Upper lobe of left lung (tissue), 4 donors: ENCODE data around the gene RNF17.

ENCODE experiments used
- EP300 ChIP-seq, 4 donors: sonication (generic); formaldehyde crosslinking; IDR thresholded peaks; one replicate each; pipeline ENCODE4 v1.5.1; 2017; ENCODE audit warnings: antibody characterized with exemption in 4 of 4, control low read depth in 2 of 4
- TF ChIP-seq, protein P1 (sequence below), 6 experiments: fragments of 450-650 bp in 4 of 6; fragments of 200-600 bp in 2 of 6; sonication (generic) in 2 of 6; IDR thresholded peaks; one replicate each; pipeline ENCODE4 v1.5.1; 2016 to 2019; ENCODE audit warnings: antibody characterized with exemption in 6 of 6

DNA sequence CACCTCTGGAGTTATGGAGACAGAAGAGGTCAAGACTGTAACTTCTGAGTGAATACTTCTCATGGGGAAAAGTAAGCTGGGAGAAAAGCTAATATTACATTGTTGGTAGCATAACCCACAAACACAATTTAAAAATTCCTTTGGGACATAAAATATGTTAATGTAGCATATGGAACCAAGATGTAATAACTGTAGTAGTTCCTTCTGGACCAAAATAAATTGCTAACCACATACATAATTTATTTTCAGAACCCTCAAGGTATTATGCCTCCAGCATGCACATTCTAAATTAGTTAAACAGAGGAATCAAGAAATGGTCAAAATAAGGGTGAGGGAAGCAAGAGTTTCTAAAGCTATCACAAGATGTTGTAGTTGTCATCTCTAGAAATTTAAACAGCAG, 4.8 kb upstream of the RNF17 start:
- TF ChIP-seq, protein P1, sequence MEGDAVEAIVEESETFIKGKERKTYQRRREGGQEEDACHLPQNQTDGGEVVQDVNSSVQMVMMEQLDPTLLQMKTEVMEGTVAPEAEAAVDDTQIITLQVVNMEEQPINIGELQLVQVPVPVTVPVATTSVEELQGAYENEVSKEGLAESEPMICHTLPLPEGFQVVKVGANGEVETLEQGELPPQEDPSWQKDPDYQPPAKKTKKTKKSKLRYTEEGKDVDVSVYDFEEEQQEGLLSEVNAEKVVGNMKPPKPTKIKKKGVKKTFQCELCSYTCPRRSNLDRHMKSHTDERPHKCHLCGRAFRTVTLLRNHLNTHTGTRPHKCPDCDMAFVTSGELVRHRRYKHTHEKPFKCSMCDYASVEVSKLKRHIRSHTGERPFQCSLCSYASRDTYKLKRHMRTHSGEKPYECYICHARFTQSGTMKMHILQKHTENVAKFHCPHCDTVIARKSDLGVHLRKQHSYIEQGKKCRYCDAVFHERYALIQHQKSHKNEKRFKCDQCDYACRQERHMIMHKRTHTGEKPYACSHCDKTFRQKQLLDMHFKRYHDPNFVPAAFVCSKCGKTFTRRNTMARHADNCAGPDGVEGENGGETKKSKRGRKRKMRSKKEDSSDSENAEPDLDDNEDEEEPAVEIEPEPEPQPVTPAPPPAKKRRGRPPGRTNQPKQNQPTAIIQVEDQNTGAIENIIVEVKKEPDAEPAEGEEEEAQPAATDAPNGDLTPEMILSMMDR (IDR thresholded peaks at IDR 0.05) = no peak
- no peak for TF ChIP-seq EP300 (IDR thresholded peaks at IDR 0.05)
